ENCODE measurements around the gene PACS2.
"Not testable (repeated sequence)": the region's sequence is repeated elsewhere in the genome, so short reads cannot be mapped to it uniquely, and the experiment has no call there.

The PACS2 gene

DNA sequence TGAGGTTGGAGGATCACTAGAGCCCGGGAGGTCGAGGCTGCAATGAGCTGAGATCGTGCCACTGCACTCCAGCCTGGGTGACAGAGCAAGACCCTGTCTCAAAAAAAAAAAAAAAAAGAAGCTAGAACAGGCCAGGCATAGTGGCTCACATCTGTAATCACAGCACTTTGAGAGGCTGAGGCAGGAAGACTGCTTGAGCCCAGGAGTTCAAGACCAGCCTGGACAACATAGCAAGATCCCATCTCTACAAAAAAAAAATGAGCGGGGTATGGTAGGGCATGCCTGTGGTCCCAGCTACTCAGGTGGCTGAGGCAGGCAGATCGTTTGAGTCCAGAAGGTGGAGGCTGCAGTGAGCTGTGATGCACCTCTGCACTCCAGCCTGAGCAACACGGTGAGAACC is 25.6 kb upstream of the PACS2 start:
- not testable (repeated sequence) for DNase-seq

DNA sequence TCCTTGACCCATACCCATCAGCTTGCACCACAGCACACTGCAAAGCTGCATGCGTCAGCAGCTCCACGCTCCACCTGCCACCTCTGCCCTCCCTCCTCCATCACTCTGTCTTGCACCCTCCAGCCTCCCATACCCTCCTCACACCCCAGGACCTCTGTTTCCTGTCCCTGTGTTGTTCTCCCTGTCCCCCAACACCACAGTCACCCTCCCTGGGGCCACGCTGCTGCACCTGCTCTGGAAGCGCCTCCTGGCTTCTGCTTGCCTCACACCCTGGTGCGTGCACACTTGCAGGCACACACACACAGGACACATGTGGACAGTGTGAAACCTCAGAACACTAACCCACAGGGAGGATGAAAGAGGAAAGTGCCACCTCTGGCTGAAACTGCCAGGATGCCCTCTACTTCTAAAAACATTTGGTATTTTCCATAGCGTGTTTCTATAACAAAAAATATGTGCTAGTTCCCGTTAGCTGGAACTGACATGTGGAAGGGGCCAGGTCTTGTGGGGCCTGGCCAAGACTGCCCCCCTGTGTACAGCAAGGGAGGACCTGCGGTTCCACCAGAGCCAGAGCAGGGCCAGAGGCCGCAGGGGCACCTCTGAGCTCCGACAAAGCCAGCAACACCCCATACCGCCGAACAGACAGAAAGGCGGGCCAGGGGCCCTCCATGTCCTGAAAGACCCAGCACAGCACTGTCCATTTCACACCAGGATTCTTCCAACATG is 23.8 kb upstream of the PACS2 start:
- no peak for DNase-seq

DNA sequence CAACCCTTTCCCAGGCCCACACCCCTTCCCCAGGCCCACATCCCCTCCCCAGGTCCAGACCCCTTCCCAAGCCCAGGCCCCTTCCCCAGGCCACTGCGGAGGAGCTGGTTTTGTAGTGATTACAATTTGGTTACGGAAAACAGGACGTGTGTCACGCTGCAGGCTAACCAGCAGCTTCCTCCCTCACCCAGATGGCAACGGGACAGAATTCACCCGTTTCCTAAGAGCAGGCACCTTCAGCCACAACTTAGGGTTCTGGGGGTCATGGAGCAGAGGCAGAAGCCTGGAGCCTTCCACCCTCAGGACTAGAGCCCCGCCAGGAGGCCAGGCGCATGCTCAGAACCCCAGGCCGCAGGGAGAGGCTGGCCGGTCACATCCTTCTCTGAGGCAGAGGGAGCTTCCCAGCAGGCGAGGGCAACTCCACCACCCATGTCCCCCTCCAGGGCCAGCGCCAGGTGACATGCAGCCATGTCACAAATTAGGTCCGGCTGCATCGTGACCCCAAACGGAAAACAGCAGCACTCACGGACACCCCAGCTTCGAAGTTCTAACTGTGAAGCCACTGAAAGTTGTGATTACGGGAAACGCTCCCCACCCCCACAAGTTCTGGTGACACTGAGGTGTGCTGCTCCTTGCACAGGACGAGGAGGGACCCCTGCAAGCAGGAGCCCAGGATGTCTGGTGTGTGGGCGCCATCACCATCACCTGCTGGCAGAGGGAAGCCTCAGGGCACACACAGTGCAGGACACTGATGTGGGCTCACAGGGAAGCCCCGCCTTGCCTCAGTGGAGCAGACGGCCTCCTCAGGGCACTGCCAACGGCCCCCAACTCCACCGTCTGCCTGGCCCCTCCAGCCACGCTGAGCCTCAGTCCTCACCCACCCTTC is 21.5 kb upstream of the PACS2 start:
- DNase-seq = no peak

DNA sequence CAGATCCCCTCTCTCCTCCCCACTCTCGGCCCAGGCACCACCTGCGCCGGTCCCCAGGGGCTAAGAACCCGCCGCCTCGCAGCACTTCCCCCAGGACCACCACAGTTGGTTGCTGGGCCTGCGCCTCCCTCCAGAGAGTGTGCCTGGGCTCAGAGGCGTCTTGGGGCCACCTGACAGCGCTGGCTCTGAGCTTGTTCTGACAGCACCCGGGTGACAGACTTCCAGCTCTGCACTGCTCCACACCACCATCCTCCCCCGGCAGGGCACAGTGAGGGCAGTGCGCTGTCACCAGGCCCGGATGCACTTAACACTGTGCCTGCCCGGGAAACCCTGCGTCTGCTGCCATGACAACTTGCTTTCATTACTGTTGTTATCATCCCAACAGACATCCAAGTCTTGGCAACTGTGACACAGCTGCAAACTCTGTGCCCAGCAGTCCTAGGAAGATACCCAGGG is 20.4 kb upstream of the PACS2 start:
- DNase-seq = peak; percentile 76

DNA sequence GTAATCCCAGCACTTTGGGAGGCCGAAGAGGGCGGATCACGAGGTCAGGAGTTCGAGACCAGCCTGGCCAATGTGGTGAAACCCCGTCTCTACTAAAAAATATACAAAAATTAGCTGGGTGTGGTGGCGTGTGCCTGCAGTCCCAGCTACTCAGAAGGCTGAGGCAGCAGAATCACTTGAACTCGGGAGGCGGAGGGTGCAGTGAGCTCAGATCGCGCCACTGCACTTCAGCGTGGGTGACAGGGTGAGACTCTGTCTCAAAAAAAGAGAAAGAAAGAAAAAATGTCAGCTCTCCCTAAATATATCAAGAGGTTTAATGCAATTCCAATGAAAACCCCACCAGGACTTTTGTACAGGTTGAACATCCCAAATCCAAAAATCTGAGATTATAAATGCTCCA is 17.2 kb upstream of the PACS2 start:
- not testable (repeated sequence) for DNase-seq

DNA sequence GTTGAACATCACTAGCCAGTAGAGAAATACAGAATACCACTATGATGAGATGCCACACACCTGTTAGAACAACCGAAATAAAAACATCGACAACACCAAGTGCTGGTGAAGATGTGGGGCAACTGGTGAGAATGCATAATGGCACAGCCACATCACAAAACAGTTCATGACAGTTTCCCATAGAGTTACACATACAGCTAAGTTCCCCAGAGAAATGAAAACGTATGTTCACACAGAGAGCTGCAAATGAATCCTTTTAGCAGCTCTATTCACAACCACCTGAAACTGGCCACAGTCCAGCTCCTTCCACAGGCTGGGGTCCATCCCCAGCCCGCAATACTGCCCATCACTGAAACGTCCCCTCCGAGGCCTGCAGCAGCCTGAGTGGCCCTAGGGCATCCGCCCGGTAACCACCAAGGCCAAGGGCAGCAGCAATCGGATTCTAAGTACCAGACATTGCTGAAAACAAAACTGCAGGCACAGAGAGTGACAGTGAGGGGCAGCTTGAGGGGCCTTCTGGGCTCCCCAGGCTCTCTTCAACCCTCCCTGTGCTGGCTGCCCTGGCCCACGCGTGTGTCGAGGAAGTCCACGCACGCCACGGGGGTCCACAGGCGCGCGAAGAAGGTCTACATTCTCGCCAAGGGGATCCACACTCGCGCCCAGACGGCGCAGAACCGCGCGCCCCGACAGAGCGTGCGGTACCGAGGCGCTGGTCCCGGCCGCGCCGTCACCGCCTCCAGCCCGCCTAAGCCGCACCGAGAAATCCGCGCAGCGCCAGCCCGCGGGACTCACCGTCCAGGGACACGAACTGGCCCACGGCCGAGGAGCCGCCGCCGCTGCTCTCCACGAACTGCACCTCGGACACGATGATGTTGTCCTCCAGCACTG is 14.7 kb upstream of the PACS2 start:
- no peak for DNase-seq

DNA sequence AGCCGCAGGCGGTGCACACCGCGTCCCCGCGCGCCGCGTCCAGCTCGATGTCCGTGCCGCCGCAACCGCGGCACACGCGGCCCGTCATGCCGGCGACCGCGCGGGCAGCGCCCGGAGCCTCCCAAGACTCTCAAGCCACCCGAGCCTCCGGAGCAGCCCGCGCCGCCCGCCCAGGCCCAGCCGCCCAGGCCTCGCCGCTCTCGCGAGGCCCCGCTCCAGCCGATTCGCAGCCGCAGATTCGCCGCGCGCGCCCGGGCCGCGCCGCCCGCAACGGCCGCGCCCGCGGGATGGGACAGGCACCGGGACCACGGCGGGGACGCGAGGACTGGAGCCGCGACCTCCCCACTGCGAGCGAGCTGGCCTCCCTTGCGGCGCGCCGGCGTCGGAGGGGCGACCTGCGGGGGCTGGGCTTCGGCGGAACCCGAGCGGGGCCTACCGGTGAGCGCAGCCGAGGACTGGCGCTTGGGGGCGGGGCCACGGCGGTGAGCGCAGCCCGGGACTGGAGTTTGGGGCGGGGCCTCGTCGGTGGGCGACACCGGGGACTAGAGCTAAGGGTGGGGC is 13.9 kb upstream of the PACS2 start, which contains the start of gene BRF1:
Gene BRF1, minus strand, starts transcription at position 460 of the 561 bp plus-strand sequence. Its CDS starts 372 bp downstream, at position 88.
- DNase-seq = peak; percentile 93

DNA sequence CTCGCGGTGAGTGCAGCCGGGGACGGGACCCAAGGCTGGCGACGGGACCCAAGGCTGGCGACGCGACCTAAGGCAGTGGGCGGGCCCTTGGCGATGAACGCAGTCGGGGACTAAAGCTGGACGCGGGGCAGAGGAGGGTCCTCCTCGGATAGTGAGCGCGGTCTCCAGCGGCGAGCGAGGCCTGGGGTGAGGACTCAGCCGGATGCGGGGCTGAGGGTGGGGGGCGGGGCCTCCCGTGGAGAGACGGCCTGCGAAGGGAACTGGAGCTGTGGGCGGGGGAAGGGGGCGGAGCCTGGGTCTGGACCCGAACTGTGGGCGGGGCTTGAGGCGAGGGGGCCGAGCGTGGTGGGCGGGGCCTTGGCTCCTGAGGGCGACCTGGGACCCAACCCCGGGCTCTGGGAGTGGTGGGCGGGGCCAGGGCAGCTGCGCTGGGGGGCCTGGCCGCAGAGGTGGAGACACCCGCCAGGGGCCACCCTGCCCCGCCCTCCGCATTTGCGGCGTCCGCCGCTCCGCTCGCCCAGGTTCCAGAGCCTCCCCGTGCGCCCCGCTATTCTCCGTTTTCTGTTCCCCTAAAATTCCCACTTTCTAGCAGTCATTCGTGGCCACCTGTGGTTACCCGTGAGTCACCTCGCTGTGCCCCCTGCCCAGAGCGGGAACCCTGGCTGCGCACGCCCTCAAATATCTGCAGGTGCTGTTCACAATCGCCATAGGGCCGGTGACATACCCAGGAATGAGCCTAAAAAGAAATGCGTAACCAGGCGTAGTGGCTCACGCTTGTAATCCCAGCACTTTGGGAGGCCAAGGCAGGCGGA is 13.2 kb upstream of the PACS2 start:
- DNase-seq = peak; percentile 95

DNA sequence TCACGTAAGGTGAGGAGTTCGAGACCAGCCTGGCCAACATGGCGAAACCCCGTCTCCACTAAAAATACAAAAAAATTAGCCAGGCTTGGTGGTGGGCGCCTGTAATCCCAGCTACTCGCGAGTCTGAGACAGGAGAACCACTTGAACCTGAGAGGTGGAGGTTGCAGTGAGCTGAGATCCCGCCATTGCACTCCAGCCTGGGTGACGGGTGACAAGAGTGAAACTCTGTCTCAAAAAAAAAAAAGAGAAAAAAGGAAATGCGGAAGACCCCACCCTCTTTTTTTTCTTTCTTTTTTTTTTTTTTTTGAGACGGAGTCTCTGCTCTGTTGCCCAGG is 12.7 kb upstream of the PACS2 start:
- not testable (repeated sequence) for DNase-seq

DNA sequence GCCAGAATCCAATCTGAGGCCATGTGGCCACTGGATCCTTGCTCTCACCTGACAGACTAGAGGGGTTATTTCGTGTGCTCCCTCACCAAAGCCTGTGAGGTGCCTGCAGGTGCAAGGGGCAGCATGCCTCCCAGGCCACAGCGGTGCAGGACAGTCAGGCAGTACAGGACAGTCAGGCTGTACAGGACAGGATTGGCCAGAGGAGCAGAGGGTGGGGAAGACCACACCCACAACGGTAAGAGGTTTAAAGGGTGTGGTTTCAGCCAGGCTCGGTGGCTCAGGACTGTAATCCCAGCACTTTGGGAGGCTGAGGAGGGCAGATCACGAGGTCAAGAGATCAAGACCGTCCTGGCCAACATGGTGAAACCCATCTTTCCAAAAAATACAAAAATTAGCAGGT is 10.6 kb upstream of the PACS2 start:
- DNase-seq = no peak

DNA sequence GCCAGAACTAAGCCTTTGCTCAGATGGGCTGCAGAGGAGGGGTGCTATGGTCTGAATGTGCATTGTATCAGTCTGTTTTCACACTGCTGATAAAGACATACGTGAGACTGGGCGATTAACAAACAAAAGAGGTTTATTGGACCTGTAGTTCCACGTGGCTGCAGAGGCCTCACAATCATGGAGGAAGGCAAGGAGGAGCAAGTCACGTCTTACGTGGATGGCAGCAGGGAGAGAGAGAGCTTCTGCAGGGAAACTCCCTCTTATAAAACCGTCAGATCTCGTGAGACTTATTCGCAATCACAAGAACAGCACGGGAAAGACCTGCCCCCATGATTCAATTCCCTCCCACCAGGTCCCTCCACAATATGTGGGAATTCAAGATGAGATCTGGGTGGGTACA is 10.0 kb upstream of the PACS2 start:
- no peak for DNase-seq

DNA sequence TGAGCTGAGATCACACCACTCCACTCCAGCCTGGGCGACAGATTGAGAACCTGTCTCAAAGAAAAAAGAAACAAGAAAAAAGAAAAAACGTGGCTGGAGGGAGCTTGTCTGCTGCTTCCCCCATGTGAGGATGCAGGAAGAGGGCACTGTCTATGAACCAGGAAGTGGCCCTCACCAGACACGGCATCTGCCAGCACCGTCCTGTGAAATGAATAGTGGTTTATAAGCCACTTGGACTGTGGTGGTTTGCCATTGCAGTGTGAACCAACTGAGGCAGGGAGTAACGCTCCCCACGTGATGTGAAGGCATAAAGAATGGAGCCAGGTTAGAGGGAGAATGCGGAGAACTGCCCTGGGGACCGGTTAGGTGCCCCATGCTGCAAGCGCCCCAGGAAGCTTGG is 9.2 kb upstream of the PACS2 start:
- DNase-seq = no peak

DNA sequence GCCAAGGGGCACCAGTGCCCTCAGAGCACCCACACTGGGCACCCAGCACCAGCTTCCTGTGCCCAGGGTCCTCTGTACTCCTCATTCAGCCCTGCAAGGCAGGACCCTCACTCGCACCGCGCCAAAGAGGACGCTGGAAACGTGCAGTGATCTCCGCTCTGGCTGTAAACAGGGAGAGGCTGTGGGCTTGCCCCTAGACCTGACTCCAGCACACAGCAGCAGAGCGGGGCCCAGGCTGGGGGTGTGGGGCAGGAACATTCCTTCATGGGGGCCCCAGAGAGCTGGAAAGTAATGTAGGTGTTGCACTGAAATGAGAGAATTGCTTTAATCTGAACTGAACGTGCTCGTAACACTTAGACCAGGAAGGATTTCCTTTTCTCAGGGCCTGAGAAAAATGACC is 8.8 kb upstream of the PACS2 start:
- no peak for DNase-seq

DNA sequence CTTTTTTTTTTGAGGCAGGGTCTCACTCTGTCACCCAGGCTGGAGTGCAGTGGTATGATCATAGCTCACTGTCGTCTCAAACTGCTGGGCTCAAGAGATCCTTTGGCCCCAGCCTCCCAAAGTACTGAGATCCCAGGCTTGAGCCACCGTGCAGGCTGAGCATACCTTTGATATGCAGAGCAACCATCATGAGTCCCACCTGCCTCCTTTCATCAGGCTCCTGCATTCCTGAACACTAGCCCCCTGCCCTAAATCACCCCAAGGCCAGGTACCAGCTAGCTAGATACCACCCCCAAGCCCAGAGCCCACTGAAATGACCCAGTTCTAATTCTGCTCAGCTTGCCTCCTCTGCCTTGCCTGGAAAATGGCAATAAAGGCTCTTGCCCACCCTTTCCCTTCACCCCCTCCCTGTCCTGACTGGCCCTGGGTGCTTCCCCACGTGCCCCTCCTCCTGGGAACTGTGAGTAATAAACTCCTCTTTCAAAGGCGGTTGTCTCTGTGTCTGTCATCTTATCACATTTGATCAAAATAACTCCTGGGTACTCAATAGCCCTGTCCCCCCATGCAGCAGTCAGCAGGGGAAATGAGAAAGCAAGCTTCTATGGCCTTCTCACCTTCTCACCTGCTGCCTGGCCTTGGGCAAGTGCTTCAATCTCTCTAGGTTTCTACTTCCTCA is 7.4 kb upstream of the PACS2 start:
- no peak for DNase-seq

DNA sequence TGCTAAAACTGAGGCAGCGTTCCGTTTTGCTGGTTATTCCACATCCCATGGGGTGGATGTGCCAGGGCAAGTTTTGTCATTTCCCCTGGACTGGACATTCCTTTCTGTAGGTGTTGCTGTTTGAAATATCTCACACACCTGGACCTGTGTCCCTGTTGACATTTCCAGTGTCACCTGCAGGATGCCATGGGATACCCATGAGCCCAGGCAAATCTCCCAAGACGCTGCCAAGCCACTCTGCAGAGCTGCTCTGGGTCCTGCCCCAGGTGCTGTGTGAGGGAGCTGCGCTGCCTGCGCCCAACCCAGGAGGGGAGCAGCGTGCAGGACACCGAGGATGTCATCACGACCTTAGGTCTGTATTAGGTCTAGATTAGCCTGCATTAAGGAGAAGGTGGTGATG is 5.2 kb upstream of the PACS2 start:
- no peak for DNase-seq

DNA sequence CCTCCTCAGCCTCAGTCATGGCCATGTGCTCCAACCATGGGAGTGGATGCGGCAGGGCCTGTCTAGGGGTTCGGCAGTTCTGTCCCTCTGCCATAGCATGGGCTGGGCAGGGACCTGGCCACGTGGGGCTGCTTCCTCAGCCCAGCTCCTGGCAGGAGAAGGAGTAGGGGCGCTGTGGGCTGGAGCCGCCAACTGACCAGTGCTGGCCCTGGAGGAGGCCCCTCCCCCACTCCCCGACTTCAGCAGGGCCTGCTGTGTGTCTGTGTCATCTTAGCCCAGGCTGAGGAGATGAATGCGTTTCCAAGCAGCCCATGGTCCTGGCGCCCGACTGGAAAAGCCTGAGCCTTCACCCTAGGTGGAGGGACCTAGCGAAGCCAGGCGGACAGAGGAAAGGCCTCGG is 2.7 kb upstream of the PACS2 start:
- no peak for DNase-seq

DNA sequence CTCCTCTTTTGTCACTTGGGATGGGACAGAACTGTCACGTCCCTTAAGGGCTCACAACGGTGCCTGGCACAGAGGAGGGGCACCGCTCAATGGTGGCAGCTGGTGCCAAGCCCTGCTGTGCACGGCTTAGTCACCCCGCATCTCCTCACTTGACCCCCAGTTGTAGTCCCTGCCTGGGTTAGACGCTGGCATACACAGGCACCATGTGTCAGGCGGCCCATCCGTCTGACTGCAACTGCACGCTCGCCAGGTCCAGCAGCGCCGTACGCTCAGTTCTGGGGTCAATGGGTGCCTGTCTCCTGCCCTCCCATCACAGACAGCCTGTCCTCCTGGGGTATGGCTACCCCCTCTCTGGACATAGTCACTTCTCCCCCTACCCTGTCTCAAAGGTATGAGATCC is 1.6 kb upstream of the PACS2 start:
- no peak for DNase-seq

DNA sequence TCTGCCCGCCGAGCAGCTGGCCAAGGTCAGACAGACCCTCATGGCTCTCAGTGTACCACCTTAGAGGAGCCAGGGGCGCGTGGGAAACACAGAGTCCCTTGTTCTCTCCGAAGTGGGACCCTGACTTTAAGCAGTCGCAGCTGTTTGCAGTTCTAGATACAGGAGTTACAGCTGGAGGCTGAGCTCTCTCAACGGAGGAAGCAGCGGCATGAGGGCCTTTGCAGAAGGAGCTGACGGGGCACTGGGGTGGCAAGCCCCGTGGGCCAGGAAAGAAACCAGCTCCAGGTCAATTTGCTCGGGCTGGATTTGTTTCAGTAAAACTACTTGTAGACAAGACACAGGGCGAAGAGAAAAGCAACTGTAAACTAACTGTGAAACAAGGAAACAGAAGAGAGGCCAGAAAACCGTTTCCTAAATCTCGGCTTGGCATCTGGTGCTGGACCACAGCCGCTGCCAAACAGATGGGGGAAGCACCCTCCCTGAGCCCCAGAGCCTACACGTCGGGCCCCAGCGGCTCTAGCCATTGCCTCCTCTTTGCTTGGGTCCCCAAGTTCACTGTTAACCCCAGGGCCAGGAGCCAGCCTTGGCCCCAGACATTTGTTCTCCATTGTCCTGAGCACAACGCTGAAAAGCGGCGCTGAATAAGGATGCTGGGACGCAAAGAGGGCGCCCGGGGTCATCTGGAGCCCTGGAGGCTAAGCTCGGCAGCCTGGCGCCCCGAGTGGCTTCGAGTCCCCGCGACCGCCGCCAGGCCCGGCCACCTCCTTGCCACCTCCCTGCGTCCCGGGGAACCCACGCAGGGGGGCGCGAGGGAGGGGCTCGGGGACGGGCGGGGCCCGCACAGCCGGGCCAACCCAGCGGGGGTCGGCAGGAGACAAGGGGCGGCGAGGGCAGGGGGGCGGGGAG is 914 bp upstream of the PACS2 start:
- DNase-seq = no peak

DNA sequence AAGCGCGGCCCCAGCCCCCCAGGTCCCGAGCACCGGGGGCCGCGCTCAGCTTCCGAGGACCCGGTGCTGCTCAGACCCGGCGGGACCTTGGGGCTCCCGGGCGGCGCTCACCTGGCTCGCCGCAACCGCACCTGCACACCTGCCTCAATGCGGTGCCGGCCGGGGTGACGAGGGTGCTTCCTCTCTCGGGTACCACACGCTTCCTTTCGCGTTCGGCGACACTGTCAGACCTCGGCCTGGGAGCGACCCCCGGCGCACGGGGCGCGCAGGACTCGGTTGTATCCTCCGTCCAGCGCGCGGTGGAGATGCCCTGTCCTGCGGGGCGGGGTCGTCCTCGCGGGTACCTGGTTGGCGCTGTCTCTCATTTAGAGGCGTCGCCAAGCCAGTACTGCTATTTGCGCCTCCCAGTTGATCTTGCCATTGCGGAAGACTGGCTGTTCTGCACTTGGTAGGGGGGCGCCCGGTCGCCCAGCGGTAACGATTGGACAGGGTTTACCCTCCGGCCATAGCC is 718 bp downstream of the PACS2 start:
- peak; percentile 25 for DNase-seq

DNA sequence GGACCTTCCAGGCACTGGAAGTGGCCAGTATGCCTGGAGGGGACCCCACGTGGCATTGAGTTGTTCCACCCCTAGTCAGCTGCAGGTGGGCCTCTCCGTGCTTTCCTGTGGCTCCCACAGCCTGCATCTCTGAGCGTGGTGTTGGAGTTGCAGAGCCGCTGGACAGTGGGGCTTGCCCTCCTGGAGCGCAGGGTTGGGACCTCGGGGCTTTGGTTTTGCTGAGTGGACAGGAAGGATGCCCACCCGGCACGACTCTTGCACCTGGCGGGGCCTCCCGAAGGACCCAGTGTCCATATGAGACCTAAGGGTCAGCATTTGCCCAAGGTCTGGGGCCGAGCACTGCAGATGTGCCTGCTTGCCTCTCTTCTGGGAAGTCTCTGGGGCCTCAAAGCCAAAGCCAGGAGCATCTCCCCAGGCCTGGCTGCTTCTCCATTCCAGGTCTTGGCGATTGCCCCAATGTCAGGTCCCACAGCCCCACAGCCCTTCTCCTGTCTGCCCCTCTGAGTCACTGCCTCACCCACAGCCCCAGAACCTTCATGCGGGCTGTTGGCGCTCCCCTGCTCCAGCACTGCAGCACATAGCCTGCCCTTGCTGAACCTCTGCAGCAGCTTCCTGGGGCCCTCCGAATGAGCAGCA is 1.5 kb downstream of the PACS2 start:
- DNase-seq = no peak
